Body of pancreas (tissue), 4 donors: ENCODE measurements around the gene RASL12.
"Not testable (repeated sequence)": the region's sequence is repeated elsewhere in the genome, so short reads cannot be mapped to it uniquely, and the experiment has no call there.

ENCODE experiments used
- CTCF ChIP-seq, 7 experiments: fragments of 450-650 bp in 4 of 7; fragments of 200-600 bp in 3 of 7; sonication (generic) in 3 of 7; IDR thresholded peaks; one replicate each; pipeline ENCODE4 v1.5.1; 2016 to 2019; ENCODE audit warnings: antibody characterized with exemption in 7 of 7
- POLR2A ChIP-seq, 3 donors: fragments of 450-650 bp; IDR thresholded peaks; one replicate each; pipeline ENCODE4 v1.6.1; 2016; ENCODE audit warnings: antibody characterized with exemption in 3 of 3, mild to moderate bottlenecking in 2 of 3

DNA sequence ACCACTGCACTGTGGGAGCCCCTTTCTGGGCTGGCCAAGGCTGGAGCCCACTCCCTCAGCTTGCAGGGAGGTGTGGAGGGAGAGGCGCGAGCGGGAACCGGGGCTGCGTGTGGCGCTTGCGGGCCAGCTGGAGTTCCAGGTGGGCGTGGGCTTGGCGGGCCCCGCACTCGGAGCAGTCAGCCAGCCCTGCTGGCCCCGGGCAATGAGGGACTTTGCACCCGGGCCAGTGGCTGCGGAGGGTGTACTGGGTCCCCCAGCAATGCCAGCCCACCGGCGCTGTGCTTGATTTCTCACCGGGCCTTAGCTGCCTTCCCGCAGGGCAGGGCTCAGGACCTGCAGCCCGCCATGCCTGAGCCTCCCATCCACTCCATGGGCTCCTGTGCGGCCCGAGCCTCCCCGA, 7.2 kb upstream of the RASL12 start:
- not testable (repeated sequence) for TF ChIP-seq CTCF, POLR2A (IDR thresholded peaks at IDR 0.05)
